RWPE2 (cell line): ENCODE results near the gene LCORL.

Source experiments
- ATAC-seq: fragments of 200-7000 bp; cut with Tn5 transposase; 3 replicates; pipeline ENCODE4 v1.9.1; 2021; ENCODE audit warnings: low read depth
- DNase-seq: peaks from one replicate; pipeline ENCODE4 v3.0.0-alpha.2; 2020; ENCODE audit warnings: low spot score
- H3K27ac ChIP-seq: fragments of 450-650 bp; 2 replicates; pipeline ENCODE4 v1.5.1; 2017; ENCODE audit warnings: mild to moderate bottlenecking; ENCODE audit not compliant: poor library complexity, severe bottlenecking
- H3K27me3 ChIP-seq: fragments of 250-450 bp; sonication (Bioruptor Pico); 2 replicates; pipeline ENCODE4 v1.5.1; 2021; ENCODE audit warnings: mild to moderate bottlenecking, moderate library complexity; ENCODE audit not compliant: insufficient read depth, poor library complexity, severe bottlenecking
- H3K36me3 ChIP-seq: fragments of 250-450 bp; sonication (Bioruptor Pico); 2 replicates; pipeline ENCODE4 v1.5.1; 2020; ENCODE audit warnings: low read depth, mild to moderate bottlenecking, moderate library complexity
- H3K4me1 ChIP-seq: fragments of 250-450 bp; sonication (Bioruptor Pico); 2 replicates; pipeline ENCODE4 v1.5.1; 2021; ENCODE audit warnings: mild to moderate bottlenecking, moderate library complexity; ENCODE audit not compliant: insufficient read depth, poor library complexity, severe bottlenecking
- H3K4me3 ChIP-seq: fragments of 250-450 bp; sonication (Bioruptor Pico); 2 replicates; pipeline ENCODE4 v1.5.1; 2021; ENCODE audit warnings: mild to moderate bottlenecking, moderate library complexity; ENCODE audit not compliant: severe bottlenecking
- H3K9me3 ChIP-seq: fragments of 250-450 bp; sonication (Bioruptor Pico); 2 replicates; pipeline ENCODE4 v1.5.1; 2021; ENCODE audit warnings: mild to moderate bottlenecking, moderate library complexity; ENCODE audit not compliant: severe bottlenecking
- TF ChIP-seq, protein P1 (sequence below): fragments of 450-650 bp; IDR thresholded peaks from one replicate; pipeline ENCODE4 v1.5.1; 2017; ENCODE audit warnings: mild to moderate bottlenecking, moderate library complexity; ENCODE audit not compliant: poor library complexity, severe bottlenecking

The LCORL gene

GRCh38 chr4:17920681-17921080, 100.9 kb downstream of the LCORL start:
- Histone ChIP-seq H3K36me3 (no peaks in the 10 kb centered on the region), H3K27me3 (no peaks in the 10 kb centered on the region), H3K4me1 (no peaks in the 10 kb centered on the region), H3K27ac (no peak overlapping the region), H3K9me3 (no peaks in the 10 kb centered on the region), H3K4me3 (no peak overlapping the region)
- DNase-seq, result no peak
- ATAC-seq, result no peak
- TF ChIP-seq, protein P1, sequence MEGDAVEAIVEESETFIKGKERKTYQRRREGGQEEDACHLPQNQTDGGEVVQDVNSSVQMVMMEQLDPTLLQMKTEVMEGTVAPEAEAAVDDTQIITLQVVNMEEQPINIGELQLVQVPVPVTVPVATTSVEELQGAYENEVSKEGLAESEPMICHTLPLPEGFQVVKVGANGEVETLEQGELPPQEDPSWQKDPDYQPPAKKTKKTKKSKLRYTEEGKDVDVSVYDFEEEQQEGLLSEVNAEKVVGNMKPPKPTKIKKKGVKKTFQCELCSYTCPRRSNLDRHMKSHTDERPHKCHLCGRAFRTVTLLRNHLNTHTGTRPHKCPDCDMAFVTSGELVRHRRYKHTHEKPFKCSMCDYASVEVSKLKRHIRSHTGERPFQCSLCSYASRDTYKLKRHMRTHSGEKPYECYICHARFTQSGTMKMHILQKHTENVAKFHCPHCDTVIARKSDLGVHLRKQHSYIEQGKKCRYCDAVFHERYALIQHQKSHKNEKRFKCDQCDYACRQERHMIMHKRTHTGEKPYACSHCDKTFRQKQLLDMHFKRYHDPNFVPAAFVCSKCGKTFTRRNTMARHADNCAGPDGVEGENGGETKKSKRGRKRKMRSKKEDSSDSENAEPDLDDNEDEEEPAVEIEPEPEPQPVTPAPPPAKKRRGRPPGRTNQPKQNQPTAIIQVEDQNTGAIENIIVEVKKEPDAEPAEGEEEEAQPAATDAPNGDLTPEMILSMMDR, result no peak

DNA sequence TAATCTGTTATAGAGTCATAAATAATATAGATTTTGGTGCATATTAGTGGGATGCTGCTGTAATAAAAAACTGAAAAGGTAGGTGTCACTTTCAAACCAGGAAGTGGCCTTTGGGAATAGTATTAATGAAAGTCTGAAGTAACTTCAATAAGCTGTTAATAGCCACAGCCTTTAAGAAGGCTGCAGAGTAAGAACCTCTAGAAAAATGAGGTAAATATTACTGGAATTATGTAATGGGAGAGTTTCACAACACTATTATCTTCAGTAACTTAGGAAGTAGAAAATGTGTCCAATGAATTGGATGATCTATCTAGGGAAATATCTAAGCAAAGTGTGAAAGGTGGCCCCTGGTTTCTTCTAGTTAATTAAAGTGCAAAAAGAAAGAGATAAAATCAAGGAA, 106.1 kb downstream of the LCORL start:
- TF ChIP-seq, protein P1, result no peak
- Histone ChIP-seq H3K36me3 (no peaks in the 10 kb centered on the region), H3K4me3 (no peak overlapping the region), H3K9me3 (no peaks in the 10 kb centered on the region), H3K27ac (no peak overlapping the region), H3K27me3 (no peaks in the 10 kb centered on the region), H3K4me1 (no peaks in the 10 kb centered on the region)
- ATAC-seq (no peak), DNase-seq (no peak)

DNA sequence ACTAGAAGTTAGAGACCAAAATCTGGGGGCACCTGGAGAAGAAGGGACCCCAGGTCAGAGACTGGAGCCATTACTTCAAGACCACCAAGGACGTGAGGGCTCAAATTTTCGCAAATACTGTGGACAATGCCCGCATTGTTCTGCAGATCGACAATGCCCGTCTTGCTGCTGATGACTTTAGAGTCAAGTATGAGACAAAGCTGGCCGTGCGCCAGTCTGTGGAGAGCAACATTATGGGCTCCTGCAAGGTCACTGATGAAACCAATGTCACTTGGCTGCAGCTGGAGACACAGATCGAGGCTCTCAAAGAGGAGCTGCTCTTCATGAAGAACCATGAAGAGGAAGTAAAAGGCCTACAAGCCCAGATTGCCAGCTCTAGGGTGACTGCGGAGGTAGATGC, 109.5 kb downstream of the LCORL start:
- no peaks in the 10 kb centered on the region for H3K27me3 ChIP-seq
- no peak overlapping the region for H3K4me3 ChIP-seq
- no peak for DNase-seq
- H3K9me3 ChIP-seq, result no peaks in the 10 kb centered on the region
- no peak for ATAC-seq
- no peak overlapping the region for H3K27ac ChIP-seq
- no peaks in the 10 kb centered on the region for H3K4me1 ChIP-seq
- TF ChIP-seq, protein P1, result no peak
- H3K36me3 ChIP-seq, result no peaks in the 10 kb centered on the region; the same call in 1 of the 2 replicates

DNA sequence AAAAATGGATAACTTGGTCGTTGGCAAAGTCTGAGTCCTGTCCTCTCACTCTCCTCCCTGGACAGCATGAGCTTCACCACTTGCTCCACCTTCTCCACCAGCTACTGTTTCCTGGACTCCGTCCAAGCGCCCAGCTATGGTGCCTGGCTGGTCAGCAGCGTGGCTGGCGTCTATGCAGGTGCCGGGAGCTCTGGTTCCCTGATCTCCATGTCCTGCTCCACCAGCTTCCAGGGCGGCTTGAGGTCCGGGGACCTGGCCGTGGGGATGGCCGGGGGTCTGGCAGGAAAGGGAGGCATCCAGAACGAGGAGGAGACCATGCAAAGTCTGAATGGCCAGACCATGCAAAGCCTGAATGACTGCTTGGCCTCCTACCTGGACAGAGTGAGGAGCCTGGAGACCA, 109.9 kb downstream of the LCORL start:
- H3K36me3 ChIP-seq, result no peaks in the 10 kb centered on the region; the same call in 1 of the 2 replicates
- ATAC-seq (no peak), DNase-seq (no peak)
- no peak overlapping the region for H3K4me3 ChIP-seq
- H3K4me1 ChIP-seq, result no peaks in the 10 kb centered on the region
- H3K27ac ChIP-seq, result no peak overlapping the region
- TF ChIP-seq, protein P1, result no peak
- H3K9me3 ChIP-seq, result no peaks in the 10 kb centered on the region
- no peaks in the 10 kb centered on the region for H3K27me3 ChIP-seq

GRCh38 chr4:17898553-17899055, 123.0 kb downstream of the LCORL start:
- H3K27ac ChIP-seq, result no peak overlapping the region
- H3K9me3 ChIP-seq, result no peaks in the 10 kb centered on the region
- DNase-seq (no peak), ATAC-seq (no peak)
- H3K4me1 ChIP-seq, result no peaks in the 10 kb centered on the region
- H3K27me3 ChIP-seq, result no peaks in the 10 kb centered on the region
- no peak overlapping the region for H3K4me3 ChIP-seq
- no peaks in the 10 kb centered on the region for H3K36me3 ChIP-seq
- TF ChIP-seq, protein P1, result no peak
